Ovary (tissue), 3 donors: ENCODE data around the gene CYFIP2.

Experiments used
- EP300 ChIP-seq: sonication (generic); formaldehyde crosslinking; IDR thresholded peaks from one replicate; pipeline ENCODE4 v1.6.1; 2017; ENCODE audit warnings: antibody characterized with exemption
- POLR2A ChIP-seq: fragments of 450-650 bp; IDR thresholded peaks from one replicate; pipeline ENCODE4 v1.6.1; 2017; ENCODE audit warnings: antibody characterized with exemption, mild to moderate bottlenecking, moderate library complexity
- TF ChIP-seq, protein P1 (sequence below), 3 donors: fragments of 450-650 bp in 2 of 3; fragments of 200-600 bp in 1 of 3; IDR thresholded peaks; one replicate each; pipeline versions ENCODE4 v1.5.1 to v1.8.0; 2016 to 2022; ENCODE audit warnings: antibody characterized with exemption in 3 of 3, mild to moderate bottlenecking in 1 of 3
- donor health status: DM: no; HTN: no; CAD: no.

DNA sequence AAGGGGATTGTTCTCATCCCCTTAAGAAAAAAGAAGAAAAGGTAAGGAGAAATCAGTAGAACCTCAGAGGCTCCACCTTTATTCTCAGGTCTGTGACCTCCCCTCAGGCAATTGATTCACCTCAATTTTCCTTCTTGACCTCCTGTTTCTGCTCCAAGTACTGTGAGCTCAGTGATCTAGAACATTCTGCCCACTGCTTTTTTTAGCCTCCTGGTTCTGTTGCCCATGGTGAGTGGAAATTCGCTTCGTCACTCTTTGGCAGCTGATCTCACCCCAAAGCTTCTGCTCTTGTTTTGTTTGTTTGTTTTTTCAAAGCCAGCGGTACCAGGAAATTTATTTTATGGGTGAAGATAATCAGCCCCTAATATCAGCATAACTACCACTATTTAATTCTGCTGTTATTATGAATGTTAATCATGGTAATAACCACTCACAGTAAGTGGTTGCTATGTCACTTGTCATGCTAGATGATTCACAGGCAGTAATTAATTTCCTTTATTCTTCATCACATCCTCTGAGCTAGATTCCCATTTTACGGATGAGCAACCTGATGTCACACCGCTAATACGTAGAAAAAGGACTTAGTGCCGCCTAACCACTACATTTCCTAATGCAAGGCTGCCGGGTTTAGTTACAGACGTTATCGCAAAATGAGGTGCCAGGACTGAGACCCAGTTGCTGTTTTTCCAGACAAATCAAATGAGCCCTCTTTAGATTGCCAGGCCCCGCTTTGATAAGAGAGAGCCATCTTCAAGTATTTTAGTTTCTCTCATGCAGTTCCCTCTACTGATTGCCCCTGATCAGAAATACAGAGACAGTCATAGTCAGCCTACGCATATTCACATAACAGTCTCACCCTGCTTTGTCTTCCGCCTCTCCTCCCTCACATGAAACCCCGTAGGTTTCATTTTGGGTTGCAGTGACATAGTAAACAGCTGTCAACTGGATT is 78.2 kb downstream of the CYFIP2 start:
- TF ChIP-seq, protein P1, sequence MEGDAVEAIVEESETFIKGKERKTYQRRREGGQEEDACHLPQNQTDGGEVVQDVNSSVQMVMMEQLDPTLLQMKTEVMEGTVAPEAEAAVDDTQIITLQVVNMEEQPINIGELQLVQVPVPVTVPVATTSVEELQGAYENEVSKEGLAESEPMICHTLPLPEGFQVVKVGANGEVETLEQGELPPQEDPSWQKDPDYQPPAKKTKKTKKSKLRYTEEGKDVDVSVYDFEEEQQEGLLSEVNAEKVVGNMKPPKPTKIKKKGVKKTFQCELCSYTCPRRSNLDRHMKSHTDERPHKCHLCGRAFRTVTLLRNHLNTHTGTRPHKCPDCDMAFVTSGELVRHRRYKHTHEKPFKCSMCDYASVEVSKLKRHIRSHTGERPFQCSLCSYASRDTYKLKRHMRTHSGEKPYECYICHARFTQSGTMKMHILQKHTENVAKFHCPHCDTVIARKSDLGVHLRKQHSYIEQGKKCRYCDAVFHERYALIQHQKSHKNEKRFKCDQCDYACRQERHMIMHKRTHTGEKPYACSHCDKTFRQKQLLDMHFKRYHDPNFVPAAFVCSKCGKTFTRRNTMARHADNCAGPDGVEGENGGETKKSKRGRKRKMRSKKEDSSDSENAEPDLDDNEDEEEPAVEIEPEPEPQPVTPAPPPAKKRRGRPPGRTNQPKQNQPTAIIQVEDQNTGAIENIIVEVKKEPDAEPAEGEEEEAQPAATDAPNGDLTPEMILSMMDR (IDR thresholded peaks at IDR 0.05), result no peak
- TF ChIP-seq EP300, result no peak
- no peak for TF ChIP-seq POLR2A
